HG03575 (cell line): ENCODE results near the gene SLC35G6.
"Not testable (repeated sequence)": the region's sequence is repeated elsewhere in the genome, so short reads cannot be mapped to it uniquely, and the experiment has no call there.

Experiments
- ATAC-seq: cut with Tn5 transposase; IDR thresholded peaks from one replicate; pipeline ENCODE4 v1.9.1; 2021; ENCODE audit not compliant: unreplicated experiment, insufficient number of reproducible peaks, low FRiP score; ENCODE audit errors: extremely low read depth

The SLC35G6 gene

DNA sequence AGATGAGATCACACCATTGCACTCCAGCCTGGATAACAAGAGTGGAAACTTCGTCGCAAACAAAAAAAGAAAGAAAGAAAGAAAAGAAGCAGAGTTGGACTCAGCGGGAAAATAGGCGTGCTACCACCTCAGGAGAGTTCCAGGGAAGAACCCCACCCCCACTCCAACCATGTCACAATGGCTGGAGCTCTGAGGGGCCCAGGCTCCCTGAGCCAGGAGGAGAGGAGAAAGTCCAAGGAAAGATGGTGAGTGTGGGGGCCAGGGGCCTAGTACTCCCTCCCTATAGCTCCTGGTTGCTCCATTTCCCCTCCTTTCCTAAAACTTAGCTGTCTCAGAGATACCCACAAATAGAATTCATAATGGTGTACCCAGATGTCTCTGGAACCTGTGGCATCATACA lies at the start of gene SLC35G6:
SLC35G6 (plus strand) TSS at position 172 of the 400 bp plus-strand sequence; CDS start at position 243, 71 bp downstream.
- not testable (repeated sequence) for ATAC-seq

DNA sequence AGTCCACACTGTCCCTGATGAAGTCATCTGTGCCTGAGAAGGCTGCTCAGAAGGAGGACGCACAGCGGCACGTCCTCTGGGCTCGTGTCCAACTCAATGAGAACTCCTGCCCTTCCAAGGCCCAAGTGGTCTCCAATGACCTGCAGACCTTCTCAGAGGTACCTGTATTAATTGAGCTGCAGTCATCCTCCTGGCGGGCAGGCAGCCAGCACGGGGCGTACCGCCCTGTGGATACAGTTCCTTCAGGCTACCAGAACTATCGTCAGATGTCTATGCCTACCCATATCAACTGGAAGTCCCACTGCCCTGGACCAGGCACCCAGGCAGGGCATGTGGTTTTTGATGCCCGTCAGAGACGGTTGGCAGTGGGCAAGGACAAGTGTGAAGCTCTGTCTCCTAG lies 49.0 kb upstream of the SLC35G6 start:
- no peak for ATAC-seq

DNA sequence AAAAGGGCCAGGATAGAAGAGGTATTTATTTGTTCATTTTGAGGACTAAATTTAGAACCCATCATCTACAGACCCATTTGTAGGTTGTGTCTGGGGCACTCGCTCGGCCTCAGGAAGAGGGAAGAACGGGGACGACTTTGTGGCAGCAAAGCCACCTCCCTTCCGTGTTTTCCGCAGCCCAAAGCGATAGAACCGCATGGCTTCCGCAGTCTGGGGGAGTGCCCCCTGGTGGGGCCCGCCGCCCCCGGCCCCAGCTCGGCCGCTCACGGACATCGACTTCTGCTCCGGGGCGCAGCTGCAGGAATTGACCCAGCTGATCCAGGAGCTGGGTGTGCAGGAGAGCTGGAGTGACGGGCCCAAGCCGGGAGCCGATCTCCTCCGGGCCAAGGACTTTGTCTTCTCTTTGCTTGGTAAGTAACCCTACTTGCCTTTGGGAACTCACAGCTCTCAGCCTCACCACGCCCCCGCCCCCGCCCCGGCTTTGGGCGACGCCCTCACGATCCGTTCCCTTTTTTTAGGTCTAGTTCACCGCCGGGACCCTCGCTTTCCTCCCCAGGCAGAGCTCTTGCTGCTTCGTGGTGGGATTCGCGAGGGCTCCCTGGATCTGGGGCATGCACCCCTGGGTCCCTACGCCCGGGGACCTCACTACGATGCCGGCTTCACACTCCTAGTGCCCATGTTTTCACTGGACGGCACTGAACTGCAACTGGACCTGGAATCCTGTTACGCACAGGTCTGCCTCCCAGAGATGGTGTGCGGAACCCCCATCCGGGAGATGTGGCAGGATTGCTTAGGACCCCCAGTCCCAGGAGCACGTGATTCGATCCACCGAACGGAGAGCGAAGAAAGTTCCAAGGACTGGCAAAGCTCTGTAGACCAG lies 45.3 kb upstream of the SLC35G6 start:
- ATAC-seq, result no peak

DNA sequence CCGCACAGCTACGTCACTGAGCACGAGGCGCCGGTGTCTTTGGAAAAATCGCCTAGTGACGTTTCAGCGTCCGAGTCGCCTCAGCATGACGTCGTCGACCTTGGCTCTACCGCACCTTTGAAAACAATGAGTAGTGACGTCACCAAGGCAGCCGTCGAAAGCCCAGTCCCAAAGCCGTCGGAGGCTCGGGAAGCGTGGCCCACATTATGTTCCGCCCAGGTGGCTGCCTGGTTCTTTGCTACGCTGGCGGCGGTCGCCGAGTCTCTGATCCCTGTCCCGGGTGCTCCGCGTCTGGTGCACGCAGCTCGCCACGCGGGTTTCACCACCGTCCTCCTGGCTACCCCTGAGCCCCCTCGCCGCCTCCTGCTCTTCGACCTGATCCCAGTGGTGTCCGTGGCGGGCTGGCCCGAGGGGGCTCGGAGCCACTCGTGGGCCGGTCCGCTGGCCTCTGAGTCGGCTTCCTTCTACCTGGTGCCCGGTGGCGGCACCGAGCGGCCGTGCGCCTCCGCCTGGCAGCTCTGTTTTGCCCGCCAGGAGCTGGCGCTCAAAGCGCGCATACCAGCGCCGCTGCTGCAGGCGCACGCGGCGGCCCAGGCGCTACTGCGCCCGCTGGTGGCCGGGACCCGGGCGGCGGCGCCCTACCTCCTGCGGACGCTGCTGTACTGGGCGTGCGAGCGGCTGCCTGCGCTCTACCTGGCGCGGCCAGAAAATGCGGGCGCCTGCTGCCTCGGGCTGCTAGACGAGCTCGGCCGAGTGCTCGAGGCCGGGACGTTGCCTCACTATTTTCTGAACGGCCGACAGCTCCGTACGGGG lies 44.5 kb upstream of the SLC35G6 start:
- no peak for ATAC-seq

DNA sequence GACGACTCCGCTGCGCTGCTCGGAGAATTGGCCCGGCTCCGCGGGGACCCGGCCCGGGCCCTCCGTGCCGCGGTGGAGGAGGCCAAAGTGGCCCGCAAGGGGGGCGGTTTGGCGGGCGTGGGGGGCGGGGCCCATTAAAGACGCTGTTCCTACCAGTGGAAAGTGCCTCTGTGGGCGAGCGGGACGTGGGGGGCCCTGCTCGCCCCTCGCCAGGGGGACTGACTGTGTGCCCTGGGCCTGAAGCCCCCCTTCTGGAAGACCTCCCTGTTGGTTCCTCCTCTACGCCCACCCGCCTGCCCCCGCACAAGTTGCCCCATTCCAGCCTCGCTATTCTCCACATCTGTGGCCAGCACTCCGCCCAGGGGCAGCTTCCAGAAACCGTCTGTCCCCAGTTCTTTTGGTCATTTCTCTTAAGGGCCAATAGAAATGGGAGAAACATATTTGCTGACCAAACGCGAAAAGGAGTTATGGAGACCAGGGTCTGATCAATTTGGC lies 43.8 kb upstream of the SLC35G6 start:
- ATAC-seq, result no peak

DNA sequence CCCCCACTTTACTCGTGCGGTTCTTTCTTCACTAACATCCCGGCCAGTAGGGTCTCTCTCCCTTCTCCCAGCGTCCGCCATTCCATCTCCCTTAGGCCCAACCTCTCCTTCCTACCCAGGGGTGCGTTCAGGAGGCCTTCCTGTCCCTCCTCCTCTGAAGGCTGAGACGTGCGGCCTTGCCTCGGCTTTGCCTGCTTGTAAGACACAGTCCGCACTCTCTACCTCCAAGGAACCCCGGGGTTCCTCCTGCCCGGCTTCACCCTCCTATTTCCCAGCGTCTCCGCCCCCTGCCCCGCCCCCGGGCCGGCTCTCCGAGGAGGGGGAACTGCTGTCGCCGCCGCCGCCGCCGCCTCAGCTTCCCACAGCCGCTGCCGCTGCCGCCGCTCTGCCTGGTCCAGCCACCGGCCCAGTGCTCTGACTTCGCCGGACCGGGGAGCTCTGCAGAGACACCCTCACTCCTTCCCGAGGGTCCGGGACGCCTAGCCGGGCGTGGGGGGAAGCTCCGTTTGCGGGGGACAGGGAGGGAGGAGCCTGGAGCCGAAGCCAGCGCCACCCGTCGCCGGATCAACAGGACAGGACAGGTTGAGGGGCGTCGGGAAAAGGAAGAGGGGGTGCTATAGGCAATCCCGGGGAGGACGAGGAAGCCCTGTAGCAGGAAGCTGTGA lies 43.2 kb upstream of the SLC35G6 start:
- ATAC-seq, result no peak

DNA sequence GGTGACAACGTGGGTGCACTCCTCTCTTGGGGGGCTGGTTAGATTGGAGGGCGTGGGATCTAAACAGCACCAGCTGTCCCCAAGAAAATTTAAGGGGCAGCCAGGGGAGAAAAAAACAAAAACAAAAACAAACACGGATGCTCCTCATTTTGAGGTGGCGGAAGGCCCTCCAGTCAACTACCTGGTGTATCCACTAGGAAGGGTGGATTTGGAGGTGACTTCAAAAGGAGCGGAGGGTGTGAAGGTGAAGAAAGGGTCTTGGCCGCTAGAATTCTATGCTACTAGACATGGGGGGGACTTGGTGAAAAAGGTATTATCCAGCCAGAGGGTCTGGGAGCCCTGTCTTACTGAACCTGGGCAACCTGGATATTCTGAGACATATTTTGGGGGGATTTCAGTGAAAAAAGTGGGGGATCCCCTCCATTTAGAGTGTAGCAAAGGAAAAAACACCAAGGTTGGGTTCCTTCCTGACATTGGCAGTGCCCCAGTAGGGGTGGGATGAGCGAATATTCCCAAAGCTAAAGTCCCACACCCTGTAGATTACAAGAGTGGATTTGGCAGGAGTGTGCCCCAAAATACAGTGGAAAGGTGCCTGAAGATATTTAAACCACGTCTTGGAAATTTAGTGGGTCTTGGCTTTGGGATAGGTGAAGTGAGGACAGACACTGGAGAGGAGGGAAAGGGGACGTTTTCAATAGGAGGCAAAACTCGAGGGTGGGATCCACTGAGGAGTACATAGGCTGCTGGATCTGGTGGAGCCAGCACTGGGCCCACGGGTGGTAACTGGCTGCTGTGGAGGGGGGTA lies 42.4 kb upstream of the SLC35G6 start:
- ATAC-seq, result no peak

DNA sequence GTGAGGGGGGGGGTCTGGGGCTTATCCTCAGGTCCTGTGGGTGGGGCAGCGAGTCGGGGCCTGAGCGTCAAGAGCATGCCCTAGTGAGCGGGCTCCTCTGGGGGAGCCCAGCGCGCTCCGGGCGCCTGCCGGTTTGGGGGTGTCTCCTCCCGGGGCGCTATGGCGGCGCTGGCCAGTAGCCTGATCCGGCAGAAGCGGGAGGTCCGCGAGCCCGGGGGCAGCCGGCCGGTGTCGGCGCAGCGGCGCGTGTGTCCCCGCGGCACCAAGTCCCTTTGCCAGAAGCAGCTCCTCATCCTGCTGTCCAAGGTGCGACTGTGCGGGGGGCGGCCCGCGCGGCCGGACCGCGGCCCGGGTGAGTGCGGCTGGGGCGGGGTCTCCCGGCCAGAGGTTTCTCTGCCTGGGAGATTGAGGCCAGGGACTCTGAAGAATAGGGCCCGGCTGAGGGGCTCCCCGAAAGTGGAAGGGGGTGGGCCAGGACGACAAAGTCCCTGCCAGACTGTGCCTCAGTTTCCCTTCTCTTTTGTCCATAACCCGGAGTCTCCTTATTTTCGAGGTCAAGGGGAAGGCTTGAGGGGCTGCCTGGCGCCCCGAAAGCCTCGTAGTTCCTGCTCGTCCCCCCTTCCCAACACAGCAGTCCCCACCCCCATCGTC lies 41.7 kb upstream of the SLC35G6 start, which contains the start of gene FGF11:
FGF11 (plus strand) TSS at position 51 of the 651 bp plus-strand sequence; CDS start at position 160, 109 bp downstream.
- ATAC-seq, result no peak

DNA sequence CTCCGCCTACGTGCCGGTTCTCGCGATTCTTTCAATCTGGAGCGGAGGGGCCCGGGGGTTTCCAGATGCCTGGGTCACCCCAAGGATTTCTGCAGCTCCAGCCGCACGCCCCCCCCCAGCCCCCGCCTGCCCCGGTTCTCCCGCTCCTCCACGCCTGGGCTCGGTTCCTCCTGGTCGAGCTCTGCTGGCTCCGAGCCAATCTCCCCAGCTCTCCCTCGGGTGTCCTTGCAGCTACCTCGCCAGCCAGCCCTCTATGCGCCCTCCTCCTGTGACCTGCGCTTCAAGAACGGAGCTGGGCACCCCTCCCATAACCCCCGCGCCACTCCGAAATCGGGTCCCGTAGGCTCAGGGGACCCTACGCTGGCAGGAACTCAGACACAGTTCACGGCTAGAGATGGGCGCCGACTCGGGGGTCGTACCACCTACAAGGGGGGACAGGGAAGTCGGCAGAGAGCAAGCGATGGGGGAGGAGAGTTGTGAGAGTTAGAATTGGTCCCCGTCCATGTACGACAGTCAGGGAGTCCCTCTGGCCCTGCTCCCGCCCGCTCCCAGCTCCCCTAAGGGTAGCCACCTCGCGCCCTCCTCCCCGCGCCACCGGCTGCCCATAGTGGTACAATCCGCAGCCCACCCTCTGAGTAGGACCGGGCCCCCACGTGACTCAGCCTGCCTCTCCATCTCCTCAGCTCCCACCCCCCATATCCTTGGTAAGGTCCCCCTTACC lies 41.0 kb upstream of the SLC35G6 start:
- ATAC-seq, result no peak

DNA sequence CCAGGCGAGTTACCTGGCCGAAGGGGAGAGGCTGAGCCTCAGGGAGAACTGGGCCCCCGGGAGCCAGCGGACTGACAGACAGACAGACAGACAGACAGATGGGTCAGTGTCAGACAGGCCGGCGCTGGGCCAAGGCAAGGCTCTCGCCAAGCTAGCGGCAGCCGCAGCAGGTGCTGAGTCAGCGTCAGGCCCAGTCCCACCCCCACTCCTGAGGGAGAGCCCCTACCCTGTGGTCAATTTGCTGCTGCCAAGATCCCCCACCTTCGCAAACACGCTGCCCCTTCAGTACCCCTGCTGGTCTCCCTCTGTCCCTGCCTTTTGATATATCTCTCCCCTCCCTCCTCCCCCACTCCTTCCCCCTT lies 40.4 kb upstream of the SLC35G6 start:
- ATAC-seq, result no peak

DNA sequence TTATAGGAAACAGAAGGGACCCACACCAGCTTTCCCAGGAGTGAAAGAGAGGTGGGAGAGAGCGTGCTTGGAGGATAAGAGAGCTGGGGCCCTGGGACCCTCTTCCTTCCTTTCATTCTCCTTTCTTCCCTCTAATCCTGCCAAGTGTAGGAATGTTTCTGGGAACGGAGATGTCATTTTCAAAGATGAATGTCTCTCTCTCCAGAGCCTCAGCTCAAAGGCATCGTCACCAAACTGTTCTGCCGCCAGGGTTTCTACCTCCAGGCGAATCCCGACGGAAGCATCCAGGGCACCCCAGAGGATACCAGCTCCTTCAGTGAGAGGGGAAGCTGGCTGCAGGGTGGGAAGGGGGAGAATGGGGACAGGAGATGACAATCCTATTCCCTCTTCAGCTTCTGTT lies 40.0 kb upstream of the SLC35G6 start:
- no peak for ATAC-seq

DNA sequence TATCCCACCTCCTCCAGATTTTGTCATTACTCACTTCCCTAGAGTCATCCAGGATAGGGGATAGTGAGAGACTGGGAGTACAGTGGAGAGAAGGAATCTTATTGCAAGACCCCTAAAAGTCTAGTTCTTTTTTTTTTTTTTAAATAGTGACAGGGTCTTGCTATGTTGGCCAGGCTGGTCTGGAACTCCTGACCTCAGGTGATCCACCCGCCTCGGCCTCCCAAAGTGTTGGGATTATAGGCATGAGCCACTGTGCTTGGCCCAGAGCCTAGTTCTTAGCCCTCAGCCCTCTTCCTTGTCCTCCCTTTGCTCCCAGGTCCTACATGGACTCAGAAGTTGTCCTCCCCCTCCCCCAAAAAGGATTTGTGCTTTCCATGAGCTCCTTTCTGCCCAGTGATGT lies 39.1 kb upstream of the SLC35G6 start:
- no peak for ATAC-seq

DNA sequence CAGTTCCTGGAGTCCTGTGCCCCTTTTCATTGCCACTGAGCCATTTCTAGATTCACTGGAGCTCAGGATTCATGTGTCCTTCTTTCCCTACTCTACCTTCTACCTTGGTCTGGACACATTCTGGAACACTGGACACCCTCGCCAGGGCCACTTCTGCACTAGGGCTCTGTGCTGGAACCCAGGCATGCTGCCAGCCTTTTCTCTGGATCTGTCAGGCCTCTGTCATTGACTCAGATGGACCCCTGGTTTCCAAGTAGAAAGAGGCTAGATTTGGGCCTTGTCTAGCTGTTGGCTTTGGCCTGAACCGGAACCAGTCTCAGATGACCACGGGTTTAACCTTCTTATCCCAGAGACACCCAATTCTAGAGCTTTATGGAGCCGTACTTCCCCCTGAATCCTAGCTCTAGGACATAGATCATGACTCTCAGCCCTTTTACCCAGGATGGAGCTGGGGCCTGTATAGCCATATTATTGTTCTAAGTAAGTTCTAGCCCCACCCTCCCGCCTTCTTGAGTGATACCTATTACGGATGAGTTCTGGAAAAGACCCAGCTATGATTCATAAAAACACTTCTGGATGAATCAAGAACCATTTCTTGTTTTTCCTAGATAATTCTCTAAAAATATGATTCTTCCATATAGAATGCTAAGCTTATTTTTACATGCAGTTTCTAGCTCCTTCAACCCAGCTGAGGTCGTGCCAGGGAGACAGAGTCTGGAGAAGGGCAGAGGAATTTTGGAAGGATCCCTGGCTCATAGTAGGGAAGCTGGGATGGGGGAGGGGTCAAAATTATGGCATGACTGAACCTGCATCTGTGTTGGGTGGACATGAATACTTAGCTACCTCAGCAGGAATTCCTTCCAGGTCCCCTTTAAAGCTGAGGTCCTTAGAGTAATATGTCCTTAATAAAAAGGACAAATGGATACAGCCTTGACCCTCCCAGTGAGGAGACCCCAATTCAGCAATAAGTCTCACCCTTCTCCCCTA lies 37.5 kb upstream of the SLC35G6 start:
- ATAC-seq, result no peak

DNA sequence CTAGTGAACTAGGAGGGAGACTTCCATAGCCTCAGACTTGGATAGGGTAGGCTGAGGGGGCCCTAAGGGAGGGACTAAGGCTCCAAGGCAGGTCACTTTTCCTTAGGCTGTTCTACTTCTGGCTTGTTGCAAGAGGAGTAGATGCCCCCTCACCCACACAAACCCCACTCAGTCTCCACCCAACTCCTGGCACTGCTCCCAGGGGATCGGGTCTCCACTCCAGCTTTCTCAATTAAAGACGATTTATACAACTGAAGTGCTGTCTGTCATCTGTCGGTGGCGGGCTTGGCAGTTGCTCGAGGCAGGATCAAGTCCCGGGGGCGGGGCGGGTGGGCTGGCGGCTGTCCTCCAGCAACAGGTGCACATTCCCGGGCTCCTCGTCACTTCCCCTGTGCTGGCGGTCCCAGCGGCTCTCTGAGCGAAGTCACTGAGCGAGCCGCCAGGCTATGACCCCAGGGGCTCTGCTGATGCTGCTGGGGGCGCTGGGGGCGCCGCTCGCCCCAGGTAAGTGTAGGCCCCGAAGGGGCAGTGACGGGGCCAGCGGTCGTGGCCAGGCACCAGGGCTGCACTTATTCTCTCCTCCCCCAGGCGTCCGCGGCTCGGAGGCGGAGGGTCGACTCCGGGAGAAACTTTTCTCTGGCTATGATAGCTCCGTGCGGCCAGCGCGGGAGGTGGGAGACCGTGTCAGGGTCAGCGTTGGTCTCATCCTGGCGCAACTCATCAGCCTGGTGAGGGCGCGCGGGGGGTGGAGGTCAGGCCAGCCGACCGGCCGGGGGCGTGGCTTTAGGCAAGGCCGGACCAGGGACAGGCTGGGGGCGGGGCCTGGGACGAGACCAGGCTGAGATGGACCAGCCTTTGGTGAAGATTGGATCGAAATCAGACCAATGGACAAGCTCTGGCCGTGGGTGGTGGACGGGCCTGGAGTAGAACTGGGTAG lies 36.3 kb upstream of the SLC35G6 start, which contains the start of gene CHRNB1:
CHRNB1 (plus strand) TSS at position 380 of the 937 bp plus-strand sequence; CDS start at position 447, 67 bp downstream.
- no peak for ATAC-seq

DNA sequence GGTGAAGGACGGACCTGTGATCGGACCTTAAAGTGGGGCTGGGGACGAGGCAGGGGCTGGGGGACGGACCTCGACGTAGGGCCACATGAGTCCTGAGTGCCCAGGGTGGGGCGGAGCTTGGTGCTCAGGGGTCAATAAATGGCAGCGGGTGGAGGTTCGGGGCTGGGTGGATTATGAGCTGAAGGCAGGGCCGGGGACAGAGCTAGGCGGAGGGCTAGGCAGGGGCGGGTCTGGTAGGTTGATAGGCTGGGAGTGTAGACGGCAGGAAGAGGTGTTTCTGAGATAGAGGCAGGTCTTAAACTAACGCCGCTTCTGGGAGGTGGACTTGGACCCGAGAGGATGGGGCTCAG lies 35.7 kb upstream of the SLC35G6 start:
- ATAC-seq, result no peak
